Activated CD4-positive, alpha-beta T cell treated with anti-CD3 and anti-CD28 coated beads, Interleukin-2, amount 50 U/mL, for 48 hours (primary cell): ENCODE measurements around the gene KCNQ1.

ENCODE experiments used
- DNase-seq, 2 experiments: peaks; one replicate each; pipeline ENCODE4 v3.0.0-alpha.2; 2020

KCNQ1 gene

GRCh38 chr11:2708151-2708581, 263.4 kb downstream of the KCNQ1 start:
- no peak for DNase-seq

GRCh38 chr11:2708757-2709281, 264.0 kb downstream of the KCNQ1 start:
- no peak for DNase-seq

GRCh38 chr11:2709429-2709828, 264.6 kb downstream of the KCNQ1 start:
- no peak for DNase-seq

DNA sequence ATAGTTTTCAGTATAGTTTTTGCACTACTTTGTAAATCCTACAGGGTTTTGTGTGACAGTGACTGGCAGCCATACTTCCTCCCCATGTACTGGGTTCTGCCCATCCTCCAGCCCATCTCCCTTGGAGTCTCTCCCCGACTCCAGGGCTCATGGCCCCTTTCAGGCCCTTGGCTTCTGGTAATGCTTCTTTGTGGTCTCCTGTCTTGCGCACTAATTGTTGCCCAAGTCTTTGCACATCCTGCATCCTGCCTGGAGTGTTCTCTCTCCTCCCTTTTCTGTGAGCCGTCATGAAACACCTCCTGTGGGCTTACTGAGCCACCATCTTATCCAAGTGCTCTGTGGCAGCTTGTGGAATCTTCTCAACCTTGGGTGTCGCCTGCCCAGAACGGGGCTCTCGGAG, 266.4 kb downstream of the KCNQ1 start:
- DNase-seq: no peak

DNA sequence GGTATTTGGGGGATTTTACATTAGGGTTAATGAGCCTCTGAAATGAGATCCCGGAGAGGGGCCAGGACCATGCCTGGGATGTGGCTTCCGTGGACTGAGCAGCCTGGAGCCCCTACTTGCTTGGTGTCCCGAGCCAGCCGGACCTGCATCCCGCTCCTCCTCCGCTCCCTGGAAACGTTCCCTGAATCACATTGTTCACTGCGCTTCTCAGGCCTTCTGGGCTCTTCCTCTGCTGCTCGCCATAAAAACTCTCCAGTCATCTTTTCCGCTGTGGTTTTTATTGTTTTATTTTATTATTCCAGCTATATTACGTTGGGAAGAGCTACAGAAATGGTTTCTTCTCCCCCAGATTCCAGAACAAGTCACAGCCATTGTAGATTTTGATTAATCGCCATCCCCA, 268.3 kb downstream of the KCNQ1 start:
- no peak for DNase-seq

DNA sequence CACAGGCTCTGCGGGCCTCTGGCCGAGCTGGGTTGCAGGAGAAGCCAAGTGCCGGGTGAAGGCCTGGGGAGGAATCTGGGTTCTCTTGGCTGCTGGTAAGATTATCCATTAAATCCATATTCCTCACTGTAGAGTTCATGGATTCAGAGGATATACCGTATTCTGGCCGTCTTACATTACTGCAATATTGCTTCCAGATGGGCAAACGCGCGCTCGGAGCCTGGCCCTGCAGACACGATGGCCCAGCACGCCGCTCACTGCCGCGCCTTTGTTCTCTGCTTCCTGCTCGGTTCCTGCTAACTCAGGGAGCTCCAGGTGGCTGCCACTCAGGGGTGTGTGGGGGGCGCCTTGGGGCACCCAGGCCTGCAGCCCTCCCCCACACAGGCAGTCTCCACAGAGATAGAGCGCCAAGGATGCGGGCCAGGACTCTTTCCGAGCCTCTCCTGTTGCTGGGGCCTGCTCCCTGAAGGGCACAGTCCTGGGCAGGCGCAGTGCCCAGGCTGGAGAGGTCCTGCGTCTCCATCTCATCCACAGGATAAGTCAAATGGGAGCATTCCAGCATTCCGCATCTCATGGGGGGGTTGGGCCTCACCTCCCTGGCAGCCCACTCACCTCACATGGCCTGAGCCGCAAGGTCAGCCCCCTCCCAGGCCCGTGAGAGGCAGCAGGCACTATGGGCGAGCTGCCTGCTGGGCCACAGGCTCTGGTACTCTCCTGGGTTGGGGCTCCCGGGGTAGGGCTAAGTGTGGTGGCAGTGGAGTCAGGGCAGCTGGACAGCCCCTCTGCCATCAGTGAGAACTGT, 269.1 kb downstream of the KCNQ1 start:
- DNase-seq: no peak

DNA sequence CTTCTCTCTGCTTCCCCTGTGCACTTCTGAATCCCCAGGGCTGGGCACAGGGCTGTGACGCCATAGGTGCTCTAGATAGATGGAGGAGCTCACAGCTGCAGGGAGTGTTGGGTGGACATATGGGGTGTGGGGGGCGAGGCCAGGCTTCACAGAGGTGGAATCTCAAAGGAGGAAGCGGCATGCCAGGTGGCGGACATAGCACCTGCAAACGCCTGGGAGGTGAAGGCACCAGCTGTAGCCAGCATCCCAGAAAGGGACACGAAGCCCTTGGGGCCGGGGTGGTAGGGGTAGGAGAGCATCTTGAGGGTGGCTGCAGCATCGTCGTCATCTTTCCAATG, 269.6 kb downstream of the KCNQ1 start:
- no peak for DNase-seq

DNA sequence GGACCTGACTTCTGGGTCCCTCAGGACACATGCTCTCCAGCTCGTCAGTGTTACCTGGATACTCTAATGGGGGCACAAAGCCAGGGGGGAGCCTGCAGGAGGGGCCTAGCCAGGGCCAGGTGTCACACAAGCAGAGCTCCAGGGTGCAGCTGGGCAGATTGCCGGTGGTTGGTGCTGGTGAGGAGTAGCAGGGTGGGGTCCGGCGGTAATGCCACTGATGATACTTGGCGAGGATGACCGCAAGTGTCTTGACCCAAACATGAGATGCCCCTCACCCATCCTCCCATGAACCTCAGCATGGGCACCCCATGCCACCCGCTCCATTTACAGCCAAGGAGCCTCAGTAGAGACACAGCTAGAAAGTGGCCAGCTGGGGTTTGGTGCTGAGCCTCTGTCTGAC, 270.1 kb downstream of the KCNQ1 start:
- no peak for DNase-seq

DNA sequence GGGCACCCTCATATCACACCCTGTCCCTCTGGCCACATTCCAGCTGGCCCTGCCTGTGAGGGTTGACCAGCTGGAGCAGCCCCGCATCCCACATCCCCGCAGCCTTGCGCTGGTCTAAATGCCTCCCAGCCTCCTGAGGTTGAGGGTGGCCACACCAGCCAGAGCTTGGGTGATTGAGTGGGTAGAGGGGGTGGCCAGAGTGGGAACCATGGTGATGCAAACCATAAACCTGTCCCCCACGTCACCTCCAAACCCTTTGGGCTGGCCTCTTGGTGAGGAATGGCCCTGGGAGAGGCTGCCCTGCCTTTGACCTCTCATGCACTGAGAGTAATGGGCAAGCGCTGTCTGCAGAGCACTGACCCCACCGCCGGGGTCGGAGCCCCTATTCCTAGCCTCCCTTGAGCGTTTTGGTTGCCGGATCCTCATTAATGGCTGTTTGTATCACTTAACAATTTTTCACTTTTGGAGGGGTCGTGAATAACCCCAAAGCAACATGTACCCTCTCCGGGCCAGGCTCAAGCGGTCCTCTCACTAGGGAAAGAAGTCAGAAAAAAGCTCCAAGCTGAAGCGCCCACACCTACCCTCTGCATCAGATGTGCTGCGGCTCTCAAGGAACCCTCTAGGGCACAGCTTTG, 271.0 kb downstream of the KCNQ1 start:
- DNase-seq: no peak

DNA sequence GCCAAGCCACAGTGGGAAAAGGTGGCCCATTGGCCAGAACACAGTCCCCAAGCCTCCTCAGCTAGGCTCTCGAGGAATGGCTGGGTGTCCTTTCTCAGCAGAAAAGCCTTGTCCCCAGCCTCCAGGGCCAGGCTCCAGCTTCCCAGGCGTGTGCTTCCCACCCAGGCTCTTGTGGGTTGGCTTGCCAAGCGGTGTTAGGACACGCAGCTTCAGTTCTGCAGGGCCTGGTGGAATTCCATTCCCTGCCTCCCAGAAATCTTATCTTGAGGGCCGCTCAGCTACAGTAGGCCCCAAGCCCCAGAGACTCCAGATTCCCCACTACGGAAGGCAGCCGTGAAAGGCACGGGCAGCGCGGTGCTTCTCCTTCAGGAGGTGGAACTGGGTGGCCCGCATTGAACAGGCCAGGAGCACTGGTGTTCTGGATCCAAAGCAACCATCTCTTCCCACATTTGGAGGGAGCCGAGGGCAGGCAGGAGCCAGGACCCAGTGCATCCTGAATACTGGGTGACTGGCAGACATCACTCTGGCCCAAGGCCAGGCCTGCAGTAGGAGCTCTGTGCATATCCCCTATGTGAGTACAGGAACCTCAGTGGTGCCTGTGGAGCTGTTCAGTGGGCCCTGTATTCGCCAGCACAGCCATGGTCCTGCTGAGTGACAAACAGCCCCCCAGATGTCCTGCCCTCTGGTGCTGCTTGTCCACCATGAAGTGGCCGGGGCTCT, 271.7 kb downstream of the KCNQ1 start:
- no peak for DNase-seq

- no peak for DNase-seq
Measured at GRCh38 chr11:2717561-2718325, 272.9 kb downstream of the KCNQ1 start.

GRCh38 chr11:2718817-2719438, 274.1 kb downstream of the KCNQ1 start:
- DNase-seq: no peak

DNA sequence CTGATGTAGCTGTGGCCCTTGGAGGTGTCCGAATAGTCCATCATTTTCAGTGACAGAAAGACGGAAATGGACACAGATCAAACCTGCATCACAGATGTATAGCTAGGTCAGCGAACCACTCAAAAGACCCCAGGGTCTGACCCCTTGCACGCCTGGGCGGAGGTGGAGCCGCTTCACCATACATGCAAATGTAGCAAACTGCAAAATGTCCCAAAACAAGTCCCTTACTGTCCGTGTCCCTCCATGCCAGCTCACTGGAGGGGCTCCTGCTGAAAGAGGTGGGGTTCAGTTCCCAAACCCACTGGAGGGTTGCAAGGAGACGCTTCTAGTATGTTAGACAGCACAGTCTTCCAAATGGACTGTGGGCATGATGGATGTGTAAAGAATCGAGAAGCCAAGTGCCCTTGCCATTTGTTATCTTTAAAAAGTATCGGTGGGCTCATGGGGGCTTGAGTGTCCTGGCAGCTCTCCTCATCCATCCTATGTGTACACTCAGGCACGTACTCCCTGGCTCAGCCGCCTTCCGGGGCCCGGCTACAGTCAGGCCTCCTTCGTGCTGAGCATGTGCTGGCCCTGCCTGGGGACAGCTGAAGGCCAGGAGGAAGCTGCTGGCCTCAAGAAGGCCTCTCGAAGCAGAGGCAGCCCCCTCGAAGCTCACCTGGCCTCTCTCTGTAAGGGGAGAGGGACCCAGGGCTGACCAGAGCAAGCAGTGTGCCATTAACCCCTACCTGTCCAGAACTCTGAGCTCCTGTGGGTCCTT, 275.2 kb downstream of the KCNQ1 start:
- DNase-seq: no peak

DNA sequence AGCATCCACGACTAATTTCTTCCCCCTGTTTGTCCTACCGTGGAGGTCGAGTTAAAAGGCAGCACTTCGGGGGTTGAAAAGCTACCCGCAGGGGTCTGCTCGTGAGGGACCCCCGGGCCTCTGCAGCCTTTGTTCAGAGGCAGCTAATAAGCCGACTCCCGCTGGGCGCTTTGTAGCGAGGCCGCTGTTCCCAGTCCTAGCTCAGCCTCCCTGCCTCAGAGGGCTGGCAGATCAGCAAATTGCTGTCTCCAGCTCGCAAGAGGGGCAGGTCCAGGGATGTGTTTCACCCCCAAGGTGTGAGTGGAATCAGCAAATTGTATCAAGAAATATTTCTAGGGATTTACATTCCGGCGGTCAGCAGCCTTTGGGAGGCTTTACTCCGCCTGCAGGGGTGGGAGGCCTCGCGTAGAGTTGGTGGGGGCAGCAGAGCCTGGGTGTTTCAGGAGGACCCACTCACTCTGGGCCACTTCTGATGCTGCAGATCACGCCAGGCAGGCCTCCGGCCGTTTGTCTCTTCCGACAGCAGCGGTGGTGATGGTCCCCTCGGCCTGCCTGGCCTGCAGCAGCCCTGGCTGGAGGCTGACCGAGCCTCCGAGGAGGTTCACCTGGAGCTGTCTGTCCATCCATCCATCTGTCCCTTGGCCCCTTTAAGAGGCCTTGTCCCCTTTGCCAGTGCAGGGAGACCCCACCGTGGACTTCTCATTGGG, 276.6 kb downstream of the KCNQ1 start:
- DNase-seq: no peak

- no peak for DNase-seq
Measured at GRCh38 chr11:2722955-2723354, 278.1 kb downstream of the KCNQ1 start.

- no peak for DNase-seq
Measured at GRCh38 chr11:2724104-2724503, 279.3 kb downstream of the KCNQ1 start.

- no peak for DNase-seq
Measured at GRCh38 chr11:2724653-2725367, 280.0 kb downstream of the KCNQ1 start.

GRCh38 chr11:2725368-2726300, 280.8 kb downstream of the KCNQ1 start:
- DNase-seq: no peak

GRCh38 chr11:2726964-2727363, 282.2 kb downstream of the KCNQ1 start:
- DNase-seq: no peak
